ENCODE data around the gene UNK. TPM values are rescaled to one million over a fixed set of nuclear protein-coding genes. Genes with fewer than 3 reads are reported as not detected.

The UNK gene
- total RNA-seq, 1 donor from 2014 or later = 16.7 TPM

DNA sequence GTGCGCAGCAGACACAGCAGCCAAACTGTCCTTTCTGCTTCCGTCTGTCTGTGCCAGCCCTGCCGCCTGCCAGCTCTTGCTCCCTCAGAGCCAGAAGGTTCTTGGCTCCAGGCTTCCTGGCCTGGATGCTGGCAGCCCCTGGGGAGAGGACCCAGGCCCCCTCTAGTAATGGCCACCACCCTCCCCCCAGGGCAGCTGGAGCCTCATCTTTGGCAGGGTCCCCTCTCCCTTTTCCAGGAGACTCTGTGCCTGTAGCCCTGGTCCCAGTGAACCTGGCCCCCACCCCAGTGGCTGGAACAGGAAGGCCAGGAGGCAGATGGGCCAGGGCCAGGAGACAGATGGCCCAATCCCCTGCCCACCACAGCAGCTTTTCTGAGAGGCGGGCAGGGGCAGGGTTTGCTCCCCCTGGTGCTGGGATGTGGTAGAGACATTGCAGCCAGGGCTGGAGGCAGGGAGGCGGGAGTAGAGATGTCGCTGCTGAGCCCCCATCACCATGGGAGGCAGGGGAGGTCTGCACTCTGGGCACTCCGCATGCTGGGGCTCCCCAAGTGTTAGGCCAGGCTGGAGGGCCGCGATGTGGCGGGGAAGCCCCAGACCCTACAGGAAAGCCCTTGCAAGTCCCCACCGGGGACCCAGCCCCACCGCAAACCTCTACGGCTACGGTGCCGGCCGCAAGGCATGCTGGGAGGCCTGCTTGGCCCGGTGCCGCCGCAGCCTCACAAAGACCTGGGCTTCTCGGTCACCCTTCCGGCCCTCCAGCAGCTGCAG, 42.9 kb downstream of the UNK start:
- peaks cover 3% of the 10 kb centered on the region for H3K36me3 Mint-ChIP-seq (ENCODE audit: low read depth, unreplicated experiment)
- peak overlapping the region; percentile 51 for H3K9ac ChIP-seq (ENCODE audit: low read length)
- no peaks in the 10 kb centered on the region for H3K9me3 ChIP-seq (ENCODE audit: insufficient read depth, low read depth, low read length)
- H3K79me2 ChIP-seq (ENCODE audit: insufficient read depth, low read length) = no peaks in the 10 kb centered on the region
- peak overlapping the region; percentile 85 for H2AFZ ChIP-seq (ENCODE audit: low read depth, low read length)
- FAIRE-seq (no peak), DNase-seq (ENCODE audit: low read depth) (peak; percentile 29)
- H3K27me3 ChIP-seq (ENCODE audit: insufficient read depth, low read length) = no peaks in the 10 kb centered on the region
- H3K27me3 Mint-ChIP-seq (ENCODE audit: low read depth, unreplicated experiment) = no peaks in the 10 kb centered on the region
- H3K4me2 ChIP-seq (ENCODE audit: low read length) = peak overlapping the region; percentile 86
- no peaks in the 10 kb centered on the region for H3K9me3 Mint-ChIP-seq (ENCODE audit: unreplicated experiment)
- peaks cover 17% of the 10 kb centered on the region for H3K4me1 ChIP-seq (ENCODE audit: insufficient read depth, low read length)
- H3K4me1 Mint-ChIP-seq (ENCODE audit: low read depth, unreplicated experiment) = peaks cover 5% of the 10 kb centered on the region
- H3K4me3 ChIP-seq (ENCODE audit: insufficient read depth, low read depth, low read length) = peak overlapping the region; percentile 43
- H3K27ac ChIP-seq (ENCODE audit: low read depth, low read length) = no peak overlapping the region
- no peak overlapping the region for H3K27ac Mint-ChIP-seq (ENCODE audit: unreplicated experiment)
- no peak overlapping the region for H3K4me3 Mint-ChIP-seq (ENCODE audit: unreplicated experiment)
- no peak for TF ChIP-seq EZH2 (IDR thresholded peaks at IDR 0.05; ENCODE audit: insufficient read depth, low read length)
- TF ChIP-seq, protein P1, sequence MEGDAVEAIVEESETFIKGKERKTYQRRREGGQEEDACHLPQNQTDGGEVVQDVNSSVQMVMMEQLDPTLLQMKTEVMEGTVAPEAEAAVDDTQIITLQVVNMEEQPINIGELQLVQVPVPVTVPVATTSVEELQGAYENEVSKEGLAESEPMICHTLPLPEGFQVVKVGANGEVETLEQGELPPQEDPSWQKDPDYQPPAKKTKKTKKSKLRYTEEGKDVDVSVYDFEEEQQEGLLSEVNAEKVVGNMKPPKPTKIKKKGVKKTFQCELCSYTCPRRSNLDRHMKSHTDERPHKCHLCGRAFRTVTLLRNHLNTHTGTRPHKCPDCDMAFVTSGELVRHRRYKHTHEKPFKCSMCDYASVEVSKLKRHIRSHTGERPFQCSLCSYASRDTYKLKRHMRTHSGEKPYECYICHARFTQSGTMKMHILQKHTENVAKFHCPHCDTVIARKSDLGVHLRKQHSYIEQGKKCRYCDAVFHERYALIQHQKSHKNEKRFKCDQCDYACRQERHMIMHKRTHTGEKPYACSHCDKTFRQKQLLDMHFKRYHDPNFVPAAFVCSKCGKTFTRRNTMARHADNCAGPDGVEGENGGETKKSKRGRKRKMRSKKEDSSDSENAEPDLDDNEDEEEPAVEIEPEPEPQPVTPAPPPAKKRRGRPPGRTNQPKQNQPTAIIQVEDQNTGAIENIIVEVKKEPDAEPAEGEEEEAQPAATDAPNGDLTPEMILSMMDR (IDR thresholded peaks at IDR 0.05; ENCODE audit: insufficient read depth, low read depth, low read length) = peak; percentile 52
- H3K36me3 ChIP-seq (ENCODE audit: insufficient read depth, low read length) = no peaks in the 10 kb centered on the region
- H4K20me1 ChIP-seq (ENCODE audit: insufficient read depth, low read length) = no peaks in the 10 kb centered on the region

DNA sequence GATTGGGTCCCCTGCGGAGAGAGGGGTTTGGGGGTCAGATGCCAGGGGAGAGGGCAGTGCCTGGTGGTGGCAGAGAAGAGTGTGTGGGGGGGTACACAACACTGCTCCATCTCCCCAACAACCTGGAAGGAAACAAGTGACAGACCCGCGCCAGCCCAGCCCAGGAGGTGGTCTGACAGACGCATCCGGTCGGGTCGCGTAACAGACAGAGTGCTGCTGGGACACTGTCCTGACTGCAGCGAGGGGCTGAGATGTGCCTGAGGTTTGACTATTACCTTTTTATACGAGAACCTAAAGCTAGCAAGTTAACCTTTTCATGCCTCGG, 43.4 kb downstream of the UNK start:
- no peaks in the 10 kb centered on the region for H3K9me3 Mint-ChIP-seq (ENCODE audit: unreplicated experiment)
- H3K4me3 Mint-ChIP-seq (ENCODE audit: unreplicated experiment) = no peak overlapping the region
- no peak overlapping the region for H3K4me3 ChIP-seq (ENCODE audit: insufficient read depth, low read depth, low read length)

More for the DNA sequence above, 43.4 kb downstream of the UNK start:
- peaks cover 3% of the 10 kb centered on the region for H3K36me3 Mint-ChIP-seq (ENCODE audit: low read depth, unreplicated experiment)
- Histone ChIP-seq H3K9me3 (ENCODE audit: insufficient read depth, low read depth, low read length) (no peaks in the 10 kb centered on the region), H3K4me2 (ENCODE audit: low read length) (peak overlapping the region; percentile 86), H3K4me1 (ENCODE audit: insufficient read depth, low read length) (peaks cover 18% of the 10 kb centered on the region), H4K20me1 (ENCODE audit: insufficient read depth, low read length) (no peaks in the 10 kb centered on the region), H2AFZ (ENCODE audit: low read depth, low read length) (peak overlapping the region; percentile 85), H3K27ac (ENCODE audit: low read depth, low read length) (no peak overlapping the region), H3K27me3 (ENCODE audit: insufficient read depth, low read length) (no peaks in the 10 kb centered on the region), H3K36me3 (ENCODE audit: insufficient read depth, low read length) (no peaks in the 10 kb centered on the region), H3K9ac (ENCODE audit: low read length) (peak overlapping the region; percentile 51), H3K79me2 (ENCODE audit: insufficient read depth, low read length) (no peaks in the 10 kb centered on the region)
- H3K4me1 Mint-ChIP-seq (ENCODE audit: low read depth, unreplicated experiment) = peaks cover 7% of the 10 kb centered on the region
- no peaks in the 10 kb centered on the region for H3K27me3 Mint-ChIP-seq (ENCODE audit: low read depth, unreplicated experiment)
- DNase-seq (ENCODE audit: low read depth) (no peak), FAIRE-seq (no peak)
- H3K27ac Mint-ChIP-seq (ENCODE audit: unreplicated experiment) = no peak overlapping the region
- TF ChIP-seq EZH2 (IDR thresholded peaks at IDR 0.05; ENCODE audit: insufficient read depth, low read length) = no peak
- TF ChIP-seq, protein P1 (IDR thresholded peaks at IDR 0.05; ENCODE audit: insufficient read depth, low read depth, low read length) = no peak

Data from astrocyte (in vitro differentiated cells and primary cell).